ENCODE results near the gene PHACTR1. TPM values are rescaled to one million over a fixed set of nuclear protein-coding genes. Genes with fewer than 3 reads are reported as not detected.

The PHACTR1 gene
- total RNA-seq, 1 experiment from 2014 or later: not detected

DNA sequence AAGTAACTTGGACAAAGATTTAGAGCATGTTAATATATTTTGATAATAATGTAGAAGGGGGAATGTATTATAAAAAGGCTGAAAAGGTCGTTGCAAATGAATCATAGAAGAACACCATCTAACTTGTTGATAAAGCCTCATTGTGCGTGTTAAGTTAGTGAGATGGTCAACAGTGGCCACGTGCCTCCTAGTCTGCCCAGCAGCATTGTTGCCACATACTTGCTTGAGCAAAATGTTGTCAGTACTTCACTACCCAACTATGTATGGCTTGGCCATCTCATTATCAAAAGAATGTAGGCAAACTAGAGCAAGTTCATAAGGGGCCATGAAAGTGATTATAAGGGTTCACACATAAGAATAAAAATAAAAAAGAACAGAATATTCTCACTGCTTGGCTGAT, 84.6 kb downstream of the PHACTR1 start:
- BruUV-seq (replicated peaks): no TSS peak
- Histone ChIP-seq H3K4me2 (ENCODE audit: low read length) (no peak overlapping the region), H3K36me3 (ENCODE audit: low read depth, low read length) (no peaks in the 10 kb centered on the region), H3K9ac (ENCODE audit: low read length) (no peak overlapping the region), H2AFZ (ENCODE audit: low read length) (no peak overlapping the region), H3K9me2 (replicated peaks; ENCODE audit: low read length) (no peaks in the 10 kb centered on the region), H3K4me3 (ENCODE audit: low read length) (no peak overlapping the region), H3K9me3 (ENCODE audit: low read length) (no peaks in the 10 kb centered on the region), H3K79me2 (ENCODE audit: low read length) (no peaks in the 10 kb centered on the region), H4K20me1 (ENCODE audit: low read length) (no peaks in the 10 kb centered on the region), H3K27ac (ENCODE audit: low read length) (no peak overlapping the region), H3K27me3 (ENCODE audit: low read length) (peaks cover 77% of the 10 kb centered on the region), H3F3A (ENCODE audit: low read length, unreplicated experiment) (no peaks in the 10 kb centered on the region), H3K4me1 (ENCODE audit: insufficient read depth, low read length) (no peaks in the 10 kb centered on the region)
- DNase-seq (no peak), ATAC-seq (no peak)
- TF ChIP-seq EZH2 (IDR thresholded peaks at IDR 0.05; ENCODE audit: low read length, unreplicated experiment) (no peak), EZH2phosphoT487 (IDR thresholded peaks at IDR 0.05; ENCODE audit: borderline replicate concordance, low read length) (no peak)
- TF ChIP-seq, protein P1, sequence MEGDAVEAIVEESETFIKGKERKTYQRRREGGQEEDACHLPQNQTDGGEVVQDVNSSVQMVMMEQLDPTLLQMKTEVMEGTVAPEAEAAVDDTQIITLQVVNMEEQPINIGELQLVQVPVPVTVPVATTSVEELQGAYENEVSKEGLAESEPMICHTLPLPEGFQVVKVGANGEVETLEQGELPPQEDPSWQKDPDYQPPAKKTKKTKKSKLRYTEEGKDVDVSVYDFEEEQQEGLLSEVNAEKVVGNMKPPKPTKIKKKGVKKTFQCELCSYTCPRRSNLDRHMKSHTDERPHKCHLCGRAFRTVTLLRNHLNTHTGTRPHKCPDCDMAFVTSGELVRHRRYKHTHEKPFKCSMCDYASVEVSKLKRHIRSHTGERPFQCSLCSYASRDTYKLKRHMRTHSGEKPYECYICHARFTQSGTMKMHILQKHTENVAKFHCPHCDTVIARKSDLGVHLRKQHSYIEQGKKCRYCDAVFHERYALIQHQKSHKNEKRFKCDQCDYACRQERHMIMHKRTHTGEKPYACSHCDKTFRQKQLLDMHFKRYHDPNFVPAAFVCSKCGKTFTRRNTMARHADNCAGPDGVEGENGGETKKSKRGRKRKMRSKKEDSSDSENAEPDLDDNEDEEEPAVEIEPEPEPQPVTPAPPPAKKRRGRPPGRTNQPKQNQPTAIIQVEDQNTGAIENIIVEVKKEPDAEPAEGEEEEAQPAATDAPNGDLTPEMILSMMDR (conservative IDR thresholded peaks at IDR 0.05; ENCODE audit: low read depth, low read length): no peak
- POLR2A ChIA-PET (ENCODE audit: unreplicated experiment): no interaction called here
- CTCF ChIA-PET: no interaction called here
- intact Hi-C loops (cut with micrococcal nuclease): no loop called here

- ChIA-PET CTCF (no interaction called here), POLR2A (ENCODE audit: unreplicated experiment) (no interaction called here)
- no peak for DNase-seq
- H3K9me2 ChIP-seq (replicated peaks; ENCODE audit: low read length): no peaks in the 10 kb centered on the region
- H4K20me1 ChIP-seq (ENCODE audit: low read length): no peaks in the 10 kb centered on the region
- intact Hi-C loops (cut with micrococcal nuclease): no loop called here
- no peak overlapping the region for H3K27ac ChIP-seq (ENCODE audit: low read length)
- no peaks in the 10 kb centered on the region for H3K36me3 ChIP-seq (ENCODE audit: low read depth, low read length)
- no TSS peak for BruUV-seq (replicated peaks)
- no peak for ATAC-seq
- H3F3A ChIP-seq (ENCODE audit: low read length, unreplicated experiment): no peaks in the 10 kb centered on the region
- no peak overlapping the region for H3K4me3 ChIP-seq (ENCODE audit: low read length)
- H2AFZ ChIP-seq (ENCODE audit: low read length): no peak overlapping the region
- peaks cover 79% of the 10 kb centered on the region for H3K27me3 ChIP-seq (ENCODE audit: low read length)
- TF ChIP-seq EZH2phosphoT487 (IDR thresholded peaks at IDR 0.05; ENCODE audit: borderline replicate concordance, low read length) (no peak), EZH2 (IDR thresholded peaks at IDR 0.05; ENCODE audit: low read length, unreplicated experiment) (no peak)
- TF ChIP-seq, protein P1 (conservative IDR thresholded peaks at IDR 0.05; ENCODE audit: low read depth, low read length): no peak
- H3K9me3 ChIP-seq (ENCODE audit: low read length): no peaks in the 10 kb centered on the region
- H3K9ac ChIP-seq (ENCODE audit: low read length): no peak overlapping the region
- no peaks in the 10 kb centered on the region for H3K4me1 ChIP-seq (ENCODE audit: insufficient read depth, low read length)
- H3K4me2 ChIP-seq (ENCODE audit: low read length): no peak overlapping the region
- no peaks in the 10 kb centered on the region for H3K79me2 ChIP-seq (ENCODE audit: low read length)
Measured at GRCh38 chr6:12802440-12802839, 85.9 kb downstream of the PHACTR1 start.

DNA sequence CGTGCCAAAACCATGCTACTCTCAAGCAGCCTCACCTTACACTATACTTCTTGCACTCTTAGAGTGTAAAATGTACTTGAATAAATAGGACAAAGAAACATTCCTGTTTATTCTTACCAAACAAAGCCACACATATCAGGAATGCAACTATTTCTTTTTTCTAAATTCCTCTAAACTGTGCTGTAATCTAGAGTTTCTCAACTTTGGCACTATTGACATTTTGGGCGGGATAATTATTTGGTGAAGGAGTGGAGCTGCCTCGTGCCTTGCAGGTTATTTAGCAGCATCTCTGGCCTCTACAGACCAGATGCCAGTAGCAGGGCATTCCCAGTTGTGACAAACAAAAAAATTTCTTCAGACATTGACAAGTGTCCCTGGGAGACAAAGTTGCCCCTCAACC, 86.9 kb downstream of the PHACTR1 start:
- Histone ChIP-seq H3K4me2 (ENCODE audit: low read length) (no peak overlapping the region), H4K20me1 (ENCODE audit: low read length) (no peaks in the 10 kb centered on the region), H3K4me3 (ENCODE audit: low read length) (no peak overlapping the region), H3K27ac (ENCODE audit: low read length) (no peak overlapping the region), H3K4me1 (ENCODE audit: insufficient read depth, low read length) (no peaks in the 10 kb centered on the region), H3F3A (ENCODE audit: low read length, unreplicated experiment) (no peaks in the 10 kb centered on the region), H3K9ac (ENCODE audit: low read length) (no peak overlapping the region), H3K9me2 (replicated peaks; ENCODE audit: low read length) (no peaks in the 10 kb centered on the region), H3K27me3 (ENCODE audit: low read length) (peaks cover 84% of the 10 kb centered on the region), H2AFZ (ENCODE audit: low read length) (no peak overlapping the region), H3K36me3 (ENCODE audit: low read depth, low read length) (no peaks in the 10 kb centered on the region), H3K9me3 (ENCODE audit: low read length) (no peaks in the 10 kb centered on the region), H3K79me2 (ENCODE audit: low read length) (no peaks in the 10 kb centered on the region)
- no peak for TF ChIP-seq EZH2phosphoT487 (IDR thresholded peaks at IDR 0.05; ENCODE audit: borderline replicate concordance, low read length)
- no peak for TF ChIP-seq EZH2 (IDR thresholded peaks at IDR 0.05; ENCODE audit: low read length, unreplicated experiment)
- TF ChIP-seq, protein P1 (conservative IDR thresholded peaks at IDR 0.05; ENCODE audit: low read depth, low read length): no peak
- CTCF ChIA-PET: no interaction called here
- POLR2A ChIA-PET (ENCODE audit: unreplicated experiment): no interaction called here
- ATAC-seq: no peak
- intact Hi-C loops (cut with micrococcal nuclease): no loop called here
- DNase-seq: no peak
- BruUV-seq (replicated peaks): no TSS peak

Data from PC-3 (cell line).